HG03520 (cell line): ENCODE results near the gene CLINT1.

Experiments
- ATAC-seq: cut with Tn5 transposase; IDR thresholded peaks from one replicate; pipeline ENCODE4 v1.9.1; 2021; ENCODE audit warnings: mild to moderate bottlenecking, moderate library complexity; ENCODE audit not compliant: unreplicated experiment

Gene CLINT1

GRCh38 chr5:157766442-157766841, 92.5 kb downstream of the CLINT1 start:
- ATAC-seq, result no peak

GRCh38 chr5:157764531-157764930, 94.4 kb downstream of the CLINT1 start:
- no peak for ATAC-seq

GRCh38 chr5:157761690-157762621, 97.0 kb downstream of the CLINT1 start:
- ATAC-seq, result peak; percentile 79

- ATAC-seq, result no peak
Measured at GRCh38 chr5:157758706-157759105, 100.2 kb downstream of the CLINT1 start.

- no peak for ATAC-seq
Measured at GRCh38 chr5:157756122-157756521, 102.8 kb downstream of the CLINT1 start.

GRCh38 chr5:157750320-157750719, 108.6 kb downstream of the CLINT1 start:
- ATAC-seq, result no peak

- no peak for ATAC-seq
Measured at GRCh38 chr5:157749462-157749799, 109.5 kb downstream of the CLINT1 start.

- ATAC-seq, result no peak
Measured at GRCh38 chr5:157748760-157749461, 110.0 kb downstream of the CLINT1 start.

- ATAC-seq, result no peak
Measured at GRCh38 chr5:157747766-157748700, 110.9 kb downstream of the CLINT1 start.

- no peak for ATAC-seq
Measured at GRCh38 chr5:157747173-157747740, 111.7 kb downstream of the CLINT1 start.

GRCh38 chr5:157745041-157745456, 113.9 kb downstream of the CLINT1 start:
- no peak for ATAC-seq

GRCh38 chr5:157744051-157745011, 114.6 kb downstream of the CLINT1 start:
- no peak for ATAC-seq

- peak; percentile 87 for ATAC-seq
Measured at GRCh38 chr5:157743163-157744050, 115.5 kb downstream of the CLINT1 start, which contains the start of gene LSM11. TSS of gene LSM11 (plus strand) at chr5:157743712. CDS start at chr5:157743751, 39 bp downstream.

GRCh38 chr5:157741131-157741530, 117.8 kb downstream of the CLINT1 start:
- no peak for ATAC-seq

- no peak for ATAC-seq
Measured at GRCh38 chr5:157740229-157740610, 118.7 kb downstream of the CLINT1 start.

GRCh38 chr5:157739388-157740228, 119.3 kb downstream of the CLINT1 start:
- ATAC-seq, result no peak

- no peak for ATAC-seq
Measured at GRCh38 chr5:157735991-157736390, 123.0 kb downstream of the CLINT1 start.
